ENCODE data around the gene DUSP19.

GRCh38 chr2:183033951-183034350 is 44.6 kb upstream of the DUSP19 start:
- TF ChIP-seq EZH2 (IDR thresholded peaks at IDR 0.05; ENCODE audit: borderline replicate concordance, insufficient read depth, low read depth, low read length, poor library complexity, severe bottlenecking) (no peak), CTCF (IDR thresholded peaks at IDR 0.05) (no peak)

Measured in B cell (primary cell).